ENCODE results near the gene TLR4.

The TLR4 gene

DNA sequence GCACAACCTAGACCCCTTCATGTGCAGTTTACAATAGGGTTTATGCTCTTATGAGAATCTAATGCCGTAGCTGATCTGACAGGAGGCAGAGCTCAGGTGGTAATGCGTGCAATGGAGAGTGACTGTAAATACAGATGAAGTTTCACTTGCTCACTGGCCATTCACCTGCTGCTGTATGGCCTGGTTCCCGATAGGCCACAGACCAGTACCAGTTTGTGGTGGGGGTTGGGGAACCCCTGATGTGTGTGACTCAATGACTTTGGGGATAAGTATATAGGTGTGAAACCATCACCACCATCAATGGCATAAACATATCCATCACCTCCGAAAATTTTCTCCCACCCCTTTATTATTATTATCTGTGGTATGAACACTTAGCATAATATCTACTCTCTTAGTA lies 42.1 kb downstream of the TLR4 start:
- no peak for DNase-seq

DNA sequence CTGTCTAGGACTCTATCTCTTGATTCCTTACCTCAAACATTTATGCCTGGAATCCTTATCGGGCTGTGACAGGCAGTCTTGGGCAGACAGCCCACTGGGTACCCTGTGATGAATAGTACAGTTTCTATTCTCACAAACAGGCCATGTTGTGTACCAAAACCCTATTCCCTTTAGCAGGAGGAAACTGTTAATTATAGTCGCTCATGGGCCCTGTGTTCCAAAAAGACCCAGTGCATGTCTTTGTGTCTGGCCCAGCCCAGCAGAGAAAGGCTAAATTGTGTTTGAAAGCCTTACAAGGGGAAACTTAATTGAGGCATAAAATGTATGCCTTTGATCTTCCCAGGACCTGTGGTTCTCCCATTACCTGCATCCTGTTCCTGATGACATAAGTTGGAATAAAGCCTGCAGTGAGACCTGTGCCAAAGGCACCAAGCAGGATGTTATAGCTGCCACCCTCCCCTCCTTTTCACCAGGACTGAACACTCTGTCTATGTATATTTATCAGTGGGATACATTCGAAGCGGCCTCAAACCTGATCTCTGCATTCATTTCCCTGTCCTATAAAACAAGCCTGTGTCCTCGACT lies 43.3 kb downstream of the TLR4 start:
- no peak for DNase-seq

DNA sequence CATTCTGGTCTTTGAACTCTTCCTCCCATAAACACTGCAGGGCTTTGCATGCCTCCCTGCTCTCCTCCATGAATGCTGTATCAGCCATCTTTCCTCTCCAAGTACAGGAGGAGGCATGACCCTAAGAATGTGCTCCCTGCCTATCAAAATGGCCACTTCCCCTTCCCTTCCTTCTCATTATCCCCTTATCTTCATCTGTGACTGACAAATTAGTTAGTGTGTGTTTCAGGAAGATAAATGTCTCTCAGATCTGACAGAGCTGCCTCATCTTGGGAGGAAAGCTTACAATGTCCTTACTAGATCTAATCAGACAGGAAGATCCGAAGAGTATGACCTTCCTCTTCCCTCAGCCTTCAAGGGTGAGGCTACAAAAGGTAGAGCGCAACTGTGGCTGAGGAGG lies 46.2 kb downstream of the TLR4 start:
- DNase-seq, result no peak

DNA sequence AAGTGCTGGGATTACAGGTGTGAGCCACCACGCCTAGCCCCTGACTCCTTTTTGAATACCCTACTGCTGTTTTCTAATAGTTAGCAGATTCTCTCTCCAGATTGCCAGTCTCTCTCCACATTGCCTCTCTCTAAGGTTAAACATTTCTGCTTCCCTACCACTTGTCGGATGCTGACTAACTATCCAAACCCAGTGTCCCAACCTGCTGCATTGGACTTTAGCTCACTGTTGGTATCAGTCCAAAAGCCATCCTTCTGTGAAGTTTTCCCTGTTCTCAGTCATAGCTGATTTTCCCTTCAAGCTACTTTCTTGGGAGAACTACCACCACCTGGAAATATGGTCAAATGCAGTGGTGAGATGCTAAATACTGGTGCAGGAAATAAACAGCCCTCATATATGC lies 48.7 kb downstream of the TLR4 start:
- no peak for DNase-seq

DNA sequence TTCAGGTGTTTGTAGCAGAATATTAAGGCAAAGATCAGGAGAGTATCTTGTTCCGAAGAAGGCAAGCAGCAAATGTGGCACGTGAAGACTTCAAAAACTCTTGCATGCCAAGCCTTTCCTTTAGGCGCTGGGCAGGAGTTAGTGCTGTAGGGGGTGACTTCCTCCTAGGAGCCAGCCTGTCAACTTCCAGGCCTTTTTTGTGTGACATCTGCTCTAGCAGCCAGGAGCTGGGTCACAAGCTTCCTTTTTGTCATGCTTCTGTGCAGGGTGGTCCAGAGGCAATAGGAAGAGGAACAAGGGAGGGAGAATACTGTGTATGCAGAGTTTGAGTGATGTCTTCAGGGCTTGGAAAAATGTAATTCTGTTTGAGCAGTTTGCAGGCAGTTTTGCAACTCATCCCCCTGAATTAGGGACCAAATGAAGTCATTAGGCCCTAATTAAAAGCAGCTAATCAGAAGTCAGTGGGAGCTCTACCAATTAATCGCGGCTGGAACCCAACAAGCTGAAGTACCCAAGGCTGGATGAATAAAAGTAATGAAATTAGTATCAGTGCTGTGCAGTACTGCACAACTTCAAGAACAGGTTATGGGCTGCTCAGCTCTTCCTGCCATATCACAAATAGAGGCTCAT lies 53.5 kb downstream of the TLR4 start:
- DNase-seq, result no peak

DNA sequence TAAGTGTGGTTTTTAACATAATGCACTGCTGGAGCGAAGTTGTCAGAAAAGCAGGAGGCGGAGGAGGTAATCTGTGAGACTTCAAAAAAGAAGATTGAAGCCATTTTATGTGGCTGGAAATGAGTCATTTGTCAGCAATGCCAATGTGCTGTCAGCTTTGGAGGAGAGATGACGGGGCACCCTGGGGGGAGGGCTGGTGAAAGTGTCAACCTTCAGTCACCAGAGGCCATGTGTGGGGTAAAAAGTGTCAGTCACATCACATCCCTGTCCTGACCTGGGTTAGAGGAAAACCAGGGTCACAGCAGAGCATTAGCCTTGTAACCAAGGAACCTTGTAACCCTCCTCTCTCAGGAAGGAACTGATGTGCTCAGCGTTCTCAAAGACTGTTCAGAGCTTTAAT lies 59.1 kb downstream of the TLR4 start:
- no peak for DNase-seq

DNA sequence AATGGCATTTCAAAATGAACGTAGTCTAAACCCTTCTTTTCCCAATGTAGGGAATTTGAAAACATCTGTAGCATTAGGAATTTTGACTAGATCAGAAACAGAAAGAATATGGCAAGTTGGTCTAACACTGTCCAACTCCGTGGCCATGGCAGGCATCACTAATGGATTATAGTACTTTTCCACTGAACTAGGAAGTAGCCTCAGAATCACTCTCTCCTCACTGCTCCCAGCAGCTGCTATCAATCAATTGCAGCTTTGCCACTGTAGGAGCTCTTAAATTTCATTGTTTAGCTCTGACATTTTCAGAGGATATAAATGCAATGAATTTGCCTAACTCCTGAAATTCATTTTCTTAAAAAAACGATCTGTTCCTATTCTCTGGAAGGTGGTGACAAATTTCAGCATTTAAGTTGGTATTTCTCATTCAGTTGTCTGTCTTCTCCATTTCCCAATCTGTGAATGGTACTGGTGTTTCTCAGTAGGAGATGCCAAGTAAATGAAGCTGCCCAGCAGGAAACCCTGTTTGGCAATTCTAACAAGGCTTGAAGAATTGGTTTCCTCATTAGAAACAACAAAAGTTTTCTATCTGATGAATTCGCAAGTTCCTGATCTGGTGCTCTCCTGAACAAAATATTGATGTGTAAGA lies 64.7 kb downstream of the TLR4 start:
- no peak for DNase-seq

DNA sequence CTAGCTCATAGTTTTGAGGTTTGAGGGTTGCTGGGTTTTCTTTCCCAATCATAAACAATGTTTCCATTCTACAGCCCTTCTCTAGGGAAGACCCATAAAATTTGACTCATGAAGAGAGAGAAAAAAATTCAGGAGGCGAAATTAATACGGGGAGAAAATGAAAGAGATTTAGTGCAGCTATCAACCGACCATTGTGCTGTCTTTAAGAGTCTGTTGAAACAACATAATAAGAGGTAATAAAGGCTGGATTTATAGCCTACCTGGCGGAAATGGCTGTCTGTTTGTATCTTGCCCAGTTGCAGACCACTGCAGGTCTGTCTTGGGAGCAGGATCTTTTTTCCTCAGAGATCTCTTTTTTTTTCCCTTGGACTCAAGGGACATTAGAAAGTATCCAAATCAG lies 66.9 kb downstream of the TLR4 start:
- no peak for DNase-seq

DNA sequence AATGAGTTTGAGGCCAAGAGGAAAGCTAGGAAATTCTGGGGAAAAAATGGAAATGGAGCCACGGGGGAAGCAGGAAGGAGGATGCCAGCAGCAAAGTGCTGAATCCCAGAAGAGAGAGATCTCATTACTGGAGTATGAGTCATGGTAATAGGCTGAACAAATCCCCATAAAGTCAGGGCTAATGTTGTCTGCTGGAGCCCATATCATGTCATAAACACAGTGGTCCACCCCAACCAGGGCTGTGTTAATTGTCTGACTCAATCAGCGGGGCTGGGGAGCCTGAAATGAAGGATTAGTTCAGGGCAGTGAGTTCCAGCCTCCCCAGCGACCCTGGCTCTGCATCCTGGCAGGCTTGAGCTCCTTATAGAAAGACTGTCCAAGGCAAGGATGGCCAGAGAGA lies 68.8 kb downstream of the TLR4 start:
- DNase-seq, result no peak

All from NCI-H524 treated with DMSO at 0.1 percent for 48 hours (cell line).